IMR-90 (cell line): ENCODE measurements around the gene NOX4. TPM values are rescaled to one million over a fixed set of nuclear protein-coding genes. Genes with fewer than 3 reads are reported as not detected.
"Not testable (repeated sequence)": the region's sequence is repeated elsewhere in the genome, so short reads cannot be mapped to it uniquely, and the experiment has no call there.

Experiments used
- ATAC-seq: fragments of 200-7000 bp; cut with Tn5 transposase; 2 replicates; pipeline ENCODE4 v1.9.1; 2020; ENCODE audit warnings: low read depth, mild to moderate bottlenecking, moderate library complexity
- BruUV-seq: library from RNA; stranded (reverse); fragments of 400-500 nt; replicated peaks from 2 replicates; lab custom pipeline; 2021; lab: Mats Ljungman, UMichigan
- CTCF ChIA-PET: fragments of 300-600 bp; formaldehyde crosslinking; extraction: SDS; loops from one replicate; lab custom pipeline; 2021; ENCODE audit warnings: antibody characterized with exemption; lab: Yijun Ruan, JAX
- POLR2A ChIA-PET: fragments of 300-600 bp; sonication (Branson Sonifier 250); formaldehyde crosslinking; loops from one replicate; lab custom pipeline; 2022; ENCODE audit warnings: antibody characterized with exemption; ENCODE audit not compliant: unreplicated experiment; lab: Charles Lee
- DNase-seq: peaks from one replicate; pipeline ENCODE4 v3.0.0; 2013
- H2AFZ ChIP-seq: replicated peaks from 2 replicates; pipeline ENCODE3; 2013; ENCODE audit warnings: low read length, mild to moderate bottlenecking; ENCODE audit not compliant: poor library complexity
- H2AK5ac ChIP-seq: 2 replicates; pipeline ENCODE4 v1.6.1; 2013; ENCODE audit warnings: low read depth, low read length, inconsistent platforms
- H2AK9ac ChIP-seq: replicated peaks from 2 replicates; pipeline ENCODE3; 2013; ENCODE audit warnings: mild to moderate bottlenecking, low read depth, low read length, moderate library complexity; ENCODE audit not compliant: poor library complexity
- H2BK120ac ChIP-seq: 2 replicates; pipeline ENCODE4 v1.6.1; 2013; ENCODE audit warnings: low read depth, low read length, inconsistent platforms
- H2BK15ac ChIP-seq: 3 replicates; pipeline ENCODE4 v1.6.1; 2013; ENCODE audit warnings: low read depth, low read length, inconsistent platforms
- H2BK20ac ChIP-seq: 2 replicates; pipeline ENCODE4 v1.6.1; 2013; ENCODE audit warnings: low read depth, mild to moderate bottlenecking, inconsistent platforms, low read length, moderate library complexity
- H2BK5ac ChIP-seq: 2 replicates; pipeline ENCODE4 v1.6.1; 2013; ENCODE audit warnings: mild to moderate bottlenecking, low read depth, low read length, inconsistent platforms; ENCODE audit not compliant: poor library complexity, severe bottlenecking
- H3K14ac ChIP-seq: replicated peaks from 2 replicates; pipeline ENCODE4 v1.6.1; 2013; ENCODE audit warnings: low read depth, low read length, inconsistent platforms
- H3K18ac ChIP-seq: 2 replicates; pipeline ENCODE4 v1.6.1; 2013; ENCODE audit warnings: low read depth, low read length, control low read depth
- H3K23ac ChIP-seq: 2 replicates; pipeline ENCODE4 v1.6.1; 2013; ENCODE audit warnings: low read depth, low read length, inconsistent platforms
- H3K27ac ChIP-seq: 2 replicates; pipeline ENCODE4 v1.5.1; 2013; ENCODE audit warnings: mild to moderate bottlenecking, control low read depth, low read length; ENCODE audit not compliant: insufficient read depth
- H3K27me3 ChIP-seq: 2 replicates; pipeline ENCODE4 v1.6.1; 2013; ENCODE audit warnings: low read length; ENCODE audit not compliant: control insufficient read depth, insufficient read depth
- H3K36me3 ChIP-seq: 2 replicates; pipeline ENCODE4 v1.6.1; 2013; ENCODE audit warnings: low read length, mixed read lengths; ENCODE audit not compliant: control insufficient read depth, insufficient read depth
- H3K4ac ChIP-seq: 2 replicates; pipeline ENCODE4 v1.6.1; 2013; ENCODE audit warnings: low read depth, low read length, inconsistent platforms
- H3K4me1 ChIP-seq: 2 replicates; pipeline ENCODE4 v1.6.1; 2013; ENCODE audit warnings: low read length, mixed read lengths; ENCODE audit not compliant: control insufficient read depth, insufficient read depth
- H3K4me2 ChIP-seq: 2 replicates; pipeline ENCODE4 v1.6.1; 2013; ENCODE audit warnings: low read depth, mild to moderate bottlenecking, control low read depth, low read length, moderate library complexity
- H3K4me3 ChIP-seq: 2 replicates; pipeline ENCODE4 v1.5.1; 2013; ENCODE audit warnings: low read depth, mild to moderate bottlenecking, control low read depth, low read length, moderate library complexity; ENCODE audit not compliant: insufficient read depth
- H3K56ac ChIP-seq: 2 replicates; pipeline ENCODE4 v1.6.1; 2013; ENCODE audit warnings: low read length, inconsistent platforms; ENCODE audit not compliant: insufficient read depth; ENCODE audit errors: extremely low read depth
- H3K79me1 ChIP-seq, 2 experiments: 2 replicates each; pipeline ENCODE4 v1.6.1; 2013; ENCODE audit warnings: low read length in 2 of 2, inconsistent platforms in 1 of 2, low read depth in 1 of 2
- H3K9ac ChIP-seq: 2 replicates; pipeline ENCODE4 v1.6.1; 2013; ENCODE audit warnings: low read depth, low read length, control low read depth
- H3K9me1 ChIP-seq: 2 replicates; pipeline ENCODE4 v1.6.1; 2013; ENCODE audit warnings: low read length, inconsistent platforms; ENCODE audit not compliant: insufficient read depth
- H3K9me3 ChIP-seq: 2 replicates; pipeline ENCODE4 v1.6.1; 2013; ENCODE audit warnings: low read length; ENCODE audit not compliant: control insufficient read depth, insufficient read depth
- H4K20me1 ChIP-seq: 2 replicates; pipeline ENCODE4 v1.6.1; 2013; ENCODE audit warnings: low read length, inconsistent platforms; ENCODE audit not compliant: insufficient read depth
- H4K5ac ChIP-seq: 2 replicates; pipeline ENCODE4 v1.6.1; 2013; ENCODE audit warnings: mild to moderate bottlenecking, low read depth, low read length, control low read depth
- H4K8ac ChIP-seq, 2 experiments: 2 replicates each; pipeline ENCODE4 v1.6.1; 2013; ENCODE audit warnings: low read depth in 2 of 2, low read length in 2 of 2, control low read depth in 1 of 2, inconsistent platforms in 1 of 2
- H4K91ac ChIP-seq: 2 replicates; pipeline ENCODE4 v1.6.1; 2013; ENCODE audit warnings: low read depth, low read length, inconsistent platforms; ENCODE audit not compliant: insufficient read depth
- MAFK ChIP-seq: IDR thresholded peaks from 2 replicates; pipeline ENCODE4 v1.6.1; 2012; ENCODE audit warnings: low read depth, low read length, improper control_type of control experiment
- WGBS, 2 experiments: methylation state at CpG; one replicate each; pipeline versions ENCODE4 v1.1.5 to v1.1.7; 2013; ENCODE audit warnings: missing lambda C conversion rate in 2 of 2; ENCODE audit not compliant: insufficient read length in 1 of 2; ENCODE audit errors: extremely low coverage in 2 of 2; 5-methylcytosine and 5-hydroxymethylcytosine counted together
- dilution Hi-C: fragments of 300-500 bp; cut with HindIII; formaldehyde crosslinking; loops from one replicate; pipeline ENCODE4 v1.14.3; 2018; ENCODE audit warnings: low sequenced_read_pairs; ENCODE audit not compliant: unreplicated experiment
- in situ Hi-C: fragments of 300-500 bp; cut with MboI; formaldehyde crosslinking; loops from 3 replicates; pipeline ENCODE4 v1.14.3; 2019; ENCODE audit warnings: low sequenced_read_pairs, inconsistent platforms, mixed read lengths
- intact Hi-C: fragments of 100-400 bp; cut with micrococcal nuclease; formaldehyde crosslinking; loops from 2 replicates; pipeline ENCODE4 v1.10.0; 2022
- polyA plus RNA-seq, 3 experiments: library from polyadenylated mRNA; depleted of rRNA; stranded (reverse); fragments of >200 nt; gene quantifications; 2 replicates each; pipeline ENCODE4 v1.2.3, GENCODE V29; 2012; ENCODE audit warnings: low replicate concordance in 1 of 3
- total RNA-seq: library from RNA; depleted of rRNA; stranded (reverse); fragments of >200 nt; gene quantifications from 2 replicates; pipeline ENCODE4 v1.2.3, GENCODE V29; 2012

The NOX4 gene
- total and polyA plus RNA-seq, 2 of the 4 experiments (the other 2 are of a cell fraction): 4.7 to 11.7 TPM

DNA sequence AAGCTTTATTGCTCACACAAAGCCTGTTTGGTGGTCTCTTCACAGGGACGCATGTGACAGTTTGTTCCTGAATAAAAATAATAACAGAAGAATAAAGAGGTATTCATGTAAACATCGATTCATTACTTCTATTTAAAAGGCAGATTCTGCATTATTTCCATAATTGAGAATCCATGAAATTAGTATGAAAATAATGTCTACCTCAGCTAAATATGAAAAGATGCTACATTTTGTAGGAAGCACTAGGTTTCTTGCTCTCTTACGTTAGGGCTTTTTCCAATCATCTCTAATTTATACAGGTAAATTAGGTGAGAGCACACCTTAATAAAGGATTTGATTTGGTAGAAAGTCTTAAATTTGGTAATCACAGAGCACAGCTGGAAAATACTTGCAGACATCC is 103.7 kb downstream of the NOX4 start:
- H2BK120ac ChIP-seq, H2AK5ac ChIP-seq, H3K23ac ChIP-seq, H3K18ac ChIP-seq, H3K4me3 ChIP-seq, in situ Hi-C loops, H3K4me1 ChIP-seq, H3K4me2 ChIP-seq, POLR2A ChIA-PET, H3K79me1 ChIP-seq, H4K20me1 ChIP-seq, intact Hi-C loops, H2BK20ac ChIP-seq, H3K9ac ChIP-seq, H3K9me3 ChIP-seq, H2BK5ac ChIP-seq, H2AFZ ChIP-seq, H2AK9ac ChIP-seq, H4K91ac ChIP-seq, H3K4ac ChIP-seq, CTCF ChIA-PET, DNase-seq, H3K27me3 ChIP-seq, H4K8ac ChIP-seq, H4K5ac ChIP-seq, H3K36me3 ChIP-seq, BruUV-seq, H3K9me1 ChIP-seq, H3K56ac ChIP-seq, ATAC-seq, H3K14ac ChIP-seq, H2BK15ac ChIP-seq, H3K27ac ChIP-seq, dilution Hi-C loops: not testable (repeated sequence)
- no CpG with 5 or more reads among the region's 3 CpGs for WGBS, 2 experiments
- TF ChIP-seq MAFK: peak; percentile 78

DNA sequence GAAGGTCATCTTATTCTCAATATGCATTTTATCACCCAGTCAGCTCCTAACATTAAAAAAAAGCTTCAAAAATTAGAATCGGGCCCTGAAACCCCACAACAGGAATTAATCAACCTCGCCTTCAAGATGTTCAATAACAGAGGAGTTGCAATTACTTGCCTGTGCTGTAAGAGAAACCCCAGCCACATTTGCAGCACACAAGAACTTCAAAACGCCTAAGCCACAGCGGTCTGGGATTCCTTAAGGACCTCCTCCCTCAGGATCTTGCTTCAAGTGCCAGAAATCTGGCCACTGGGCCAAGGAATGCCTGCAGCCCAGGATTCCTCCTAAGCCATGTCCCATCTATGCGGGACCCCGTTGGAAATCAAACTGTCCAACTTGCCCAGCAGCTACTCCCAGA is 108.2 kb downstream of the NOX4 start:
- intact Hi-C loops, H3K9ac ChIP-seq, H2BK120ac ChIP-seq, H3K4me2 ChIP-seq, H2AFZ ChIP-seq, H4K91ac ChIP-seq, H2BK15ac ChIP-seq, BruUV-seq, H3K27me3 ChIP-seq, H2BK20ac ChIP-seq, H3K9me3 ChIP-seq, H3K4me3 ChIP-seq, H2BK5ac ChIP-seq, H3K27ac ChIP-seq, H3K79me1 ChIP-seq, H3K56ac ChIP-seq, POLR2A ChIA-PET, dilution Hi-C loops, H3K36me3 ChIP-seq, H3K14ac ChIP-seq, ATAC-seq, DNase-seq, H3K9me1 ChIP-seq, H2AK5ac ChIP-seq, in situ Hi-C loops, H3K23ac ChIP-seq, H2AK9ac ChIP-seq, H4K20me1 ChIP-seq, H4K8ac ChIP-seq, H3K4me1 ChIP-seq: not testable (repeated sequence)
- CTCF ChIA-PET: interaction anchor here (0.6 kb wide), 1 partner anchor 232 kb away, joined by 3 read pairs; no protein-coding TSS in a partner anchor
- 100% methylated on average over 2 of the region's 6 CpGs; no CpG with 5 or more reads in 1 of the 2 experiments for WGBS, 2 experiments
- Histone ChIP-seq H3K4ac (peak overlapping the region; percentile 40; the same call in 1 of the 2 replicates), H4K5ac (peak overlapping the region; percentile 29; the same call in 1 of the 2 replicates), H3K18ac (peak overlapping the region; percentile 57; the same call in 1 of the 2 replicates)
